ENCODE data around the gene ZNF366. TPM values are rescaled to one million over a fixed set of nuclear protein-coding genes. Genes with fewer than 3 reads are reported as not detected.

The ZNF366 gene
- total RNA-seq, result not detected
- not detected for polyA plus RNA-seq (2013, experiment 1 of 2)
- polyA plus RNA-seq (2013, experiment 2 of 2), result not detected
- long read RNA-seq, experiment 1, result 0 reads
- long read RNA-seq, experiment 2, result 0 reads
- long read RNA-seq, experiment 3, result 0 reads
- long read RNA-seq, experiment 4, result 0 reads

- Histone ChIP-seq H3K36me3 (ENCODE audit: control insufficient read depth, insufficient read depth, low read length) (no peaks in the 10 kb centered on the region), H3K9ac (ENCODE audit: extremely low read depth, low read length, poor library complexity, severe bottlenecking) (no peak within 1 kb of the TSS), H3K27ac (ENCODE audit: low read depth, low read length) (no peak within 1 kb of the TSS), H3K27me3 (ENCODE audit: control insufficient read depth, insufficient read depth, low read length, poor library complexity, severe bottlenecking) (no peaks in the 10 kb centered on the region), H3K4me3 (ENCODE audit: low read length) (no peak within 1 kb of the TSS), H3K4me1 (ENCODE audit: control insufficient read depth, insufficient read depth, low read length) (no peaks in the 10 kb centered on the region), H3K9me3 (ENCODE audit: control insufficient read depth, low read length) (no peaks in the 10 kb centered on the region)
- H3K9me3 Mint-ChIP-seq, result no peaks in the 10 kb centered on the region
- TF ChIP-seq CTCF (conservative IDR thresholded peaks at IDR 0.05), result no peak
- H3K4me3 Mint-ChIP-seq, result no peak within 1 kb of the TSS
- 84 to 86% methylated on average over 6 to 9 of the region's 9 CpGs for WGBS, 2 experiments (ENCODE audit: insufficient coverage in 1 of 2, insufficient read length in 1 of 2)
- no peak within 1 kb of the TSS for H3K27ac Mint-ChIP-seq
- peaks cover 11% of the 10 kb centered on the region for H3K4me1 Mint-ChIP-seq
- H3K36me3 Mint-ChIP-seq (ENCODE audit: low read depth), result no peaks in the 10 kb centered on the region
- no peak for DNase-seq
- H3K27me3 Mint-ChIP-seq (ENCODE audit: insufficient read depth), result peaks cover 2% of the 10 kb centered on the region
Observed at GRCh38 chr5:72507231-72507906, at the start of gene ZNF366. ZNF366 (minus strand) TSS chr5:72507410; CDS start chr5:72461496, 45,914 bp downstream.

- 12 to 26% methylated on average over 7 to 42 of the region's 42 CpGs for WGBS, 2 experiments (ENCODE audit: insufficient coverage in 1 of 2, insufficient read length in 1 of 2)
- H3K27ac ChIP-seq (ENCODE audit: low read depth, low read length), result peak overlapping the region; percentile 67
- H3K9me3 Mint-ChIP-seq, result no peaks in the 10 kb centered on the region
- peak overlapping the region; percentile 28 for H3K9ac ChIP-seq (ENCODE audit: extremely low read depth, low read length, poor library complexity, severe bottlenecking)
- H3K36me3 Mint-ChIP-seq (ENCODE audit: low read depth), result no peaks in the 10 kb centered on the region
- DNase-seq, result peak; percentile 93
- TF ChIP-seq CTCF (conservative IDR thresholded peaks at IDR 0.05), result peak; percentile 78
- H3K9me3 ChIP-seq (ENCODE audit: control insufficient read depth, low read length), result no peaks in the 10 kb centered on the region
- peak overlapping the region; percentile 51 for H3K4me3 Mint-ChIP-seq
- peak overlapping the region; percentile 57 for H3K27ac Mint-ChIP-seq
- H3K4me3 ChIP-seq (ENCODE audit: low read length), result peak overlapping the region; percentile 65
- peaks cover 12% of the 10 kb centered on the region for H3K27me3 Mint-ChIP-seq (ENCODE audit: insufficient read depth)
- peaks cover 33% of the 10 kb centered on the region for H3K4me1 Mint-ChIP-seq
- no peaks in the 10 kb centered on the region for H3K36me3 ChIP-seq (ENCODE audit: control insufficient read depth, insufficient read depth, low read length)
- peaks cover 6% of the 10 kb centered on the region for H3K27me3 ChIP-seq (ENCODE audit: control insufficient read depth, insufficient read depth, low read length, poor library complexity, severe bottlenecking)
- no peaks in the 10 kb centered on the region for H3K4me1 ChIP-seq (ENCODE audit: control insufficient read depth, insufficient read depth, low read length)
Observed at GRCh38 chr5:72556351-72557166, 49.3 kb upstream of the ZNF366 start.

- 43 to 69% methylated on average over 1 of the region's 1 CpG for WGBS, 2 experiments (ENCODE audit: insufficient coverage in 1 of 2, insufficient read length in 1 of 2)
- TF ChIP-seq CTCF (conservative IDR thresholded peaks at IDR 0.05), result no peak
- H3K4me1 Mint-ChIP-seq, result peaks cover 31% of the 10 kb centered on the region
- H3K27ac Mint-ChIP-seq, result peak overlapping the region; percentile 57
- H3K4me3 Mint-ChIP-seq, result peak overlapping the region; percentile 51
- Histone ChIP-seq H3K9ac (ENCODE audit: extremely low read depth, low read length, poor library complexity, severe bottlenecking) (no peak overlapping the region), H3K27ac (ENCODE audit: low read depth, low read length) (no peak overlapping the region), H3K4me1 (ENCODE audit: control insufficient read depth, insufficient read depth, low read length) (no peaks in the 10 kb centered on the region), H3K27me3 (ENCODE audit: control insufficient read depth, insufficient read depth, low read length, poor library complexity, severe bottlenecking) (peaks cover 6% of the 10 kb centered on the region), H3K9me3 (ENCODE audit: control insufficient read depth, low read length) (no peaks in the 10 kb centered on the region), H3K36me3 (ENCODE audit: control insufficient read depth, insufficient read depth, low read length) (no peaks in the 10 kb centered on the region), H3K4me3 (ENCODE audit: low read length) (peak overlapping the region; percentile 65)
- no peaks in the 10 kb centered on the region for H3K36me3 Mint-ChIP-seq (ENCODE audit: low read depth)
- H3K27me3 Mint-ChIP-seq (ENCODE audit: insufficient read depth), result peaks cover 15% of the 10 kb centered on the region
- DNase-seq, result no peak
- no peaks in the 10 kb centered on the region for H3K9me3 Mint-ChIP-seq
Observed at GRCh38 chr5:72555871-72556270, 48.7 kb upstream of the ZNF366 start.

Measured in endodermal cell (in vitro differentiated cells).